H1 (cell line): ENCODE results near the gene WDR11. TPM values are rescaled to one million over a fixed set of nuclear protein-coding genes. Genes with fewer than 3 reads are reported as not detected.

ENCODE experiments used
- TBP ChIP-seq: IDR thresholded peaks from 2 replicates; pipeline ENCODE4 v1.6.1; 2011; ENCODE audit warnings: low read depth, low read length, improper control_type of control experiment
- polyA plus RNA-seq, 7 experiments: library from polyadenylated mRNA; depleted of rRNA in 3 of 7; stranded (reverse) in 5 of 7; unstranded in 2 of 7; fragments of >200 nt in 5 of 7; fragments of 200-250 nt in 2 of 7; gene quantifications; 1 replicate in 5 of 7; 2 replicates in 1 of 7; 4 replicates in 1 of 7; pipeline versions ENCODE4 v1.2.1 to v1.2.3, GENCODE V29; 2011 to 2013; ENCODE audit warnings: missing spikeins in 2 of 7, mixed read lengths in 2 of 7
- total RNA-seq: library from RNA; stranded (reverse); fragmentation: NEBNext Ultra II Directional; extraction: Animal tissue kit (Norgen Biotek cat#: 25700); gene quantifications from 2 replicates; pipeline ENCODE4 v1.2.1, GENCODE V29; 2021
- TF ChIP-seq, protein P1 (sequence below): fragments of 300-600 bp; sonication (generic); IDR thresholded peaks from 2 replicates; pipeline ENCODE4 v1.7.1; 2012; ENCODE audit warnings: low read length, moderate library complexity, mild to moderate bottlenecking, inconsistent platforms; ENCODE audit not compliant: insufficient replicate concordance

The WDR11 gene
- total and polyA plus RNA-seq, 2 of the 8 experiments (the other 6 are each of a cell fraction or from before 2014, with no cell fraction given): 39.7 to 41.9 TPM

DNA sequence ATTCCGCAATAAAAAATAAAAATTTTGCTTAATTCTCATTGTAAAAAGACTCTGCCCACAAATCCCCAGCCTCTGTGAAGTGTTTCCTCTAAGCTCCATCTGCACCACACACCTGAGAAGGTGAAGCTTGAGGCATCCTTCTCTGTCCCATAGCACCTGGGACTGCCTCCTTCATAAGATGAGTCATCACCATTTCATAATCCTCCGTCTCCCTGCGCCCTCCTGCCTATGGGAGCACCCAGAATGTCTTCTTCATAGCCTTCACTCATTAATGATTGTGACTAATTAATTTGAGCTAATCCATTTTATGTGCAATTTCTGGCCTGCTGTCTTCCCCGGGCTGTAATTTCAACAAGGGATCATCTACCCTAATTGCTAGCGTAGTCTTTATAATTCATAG is 90.3 kb downstream of the WDR11 start (continued):
- TF ChIP-seq, protein P1, sequence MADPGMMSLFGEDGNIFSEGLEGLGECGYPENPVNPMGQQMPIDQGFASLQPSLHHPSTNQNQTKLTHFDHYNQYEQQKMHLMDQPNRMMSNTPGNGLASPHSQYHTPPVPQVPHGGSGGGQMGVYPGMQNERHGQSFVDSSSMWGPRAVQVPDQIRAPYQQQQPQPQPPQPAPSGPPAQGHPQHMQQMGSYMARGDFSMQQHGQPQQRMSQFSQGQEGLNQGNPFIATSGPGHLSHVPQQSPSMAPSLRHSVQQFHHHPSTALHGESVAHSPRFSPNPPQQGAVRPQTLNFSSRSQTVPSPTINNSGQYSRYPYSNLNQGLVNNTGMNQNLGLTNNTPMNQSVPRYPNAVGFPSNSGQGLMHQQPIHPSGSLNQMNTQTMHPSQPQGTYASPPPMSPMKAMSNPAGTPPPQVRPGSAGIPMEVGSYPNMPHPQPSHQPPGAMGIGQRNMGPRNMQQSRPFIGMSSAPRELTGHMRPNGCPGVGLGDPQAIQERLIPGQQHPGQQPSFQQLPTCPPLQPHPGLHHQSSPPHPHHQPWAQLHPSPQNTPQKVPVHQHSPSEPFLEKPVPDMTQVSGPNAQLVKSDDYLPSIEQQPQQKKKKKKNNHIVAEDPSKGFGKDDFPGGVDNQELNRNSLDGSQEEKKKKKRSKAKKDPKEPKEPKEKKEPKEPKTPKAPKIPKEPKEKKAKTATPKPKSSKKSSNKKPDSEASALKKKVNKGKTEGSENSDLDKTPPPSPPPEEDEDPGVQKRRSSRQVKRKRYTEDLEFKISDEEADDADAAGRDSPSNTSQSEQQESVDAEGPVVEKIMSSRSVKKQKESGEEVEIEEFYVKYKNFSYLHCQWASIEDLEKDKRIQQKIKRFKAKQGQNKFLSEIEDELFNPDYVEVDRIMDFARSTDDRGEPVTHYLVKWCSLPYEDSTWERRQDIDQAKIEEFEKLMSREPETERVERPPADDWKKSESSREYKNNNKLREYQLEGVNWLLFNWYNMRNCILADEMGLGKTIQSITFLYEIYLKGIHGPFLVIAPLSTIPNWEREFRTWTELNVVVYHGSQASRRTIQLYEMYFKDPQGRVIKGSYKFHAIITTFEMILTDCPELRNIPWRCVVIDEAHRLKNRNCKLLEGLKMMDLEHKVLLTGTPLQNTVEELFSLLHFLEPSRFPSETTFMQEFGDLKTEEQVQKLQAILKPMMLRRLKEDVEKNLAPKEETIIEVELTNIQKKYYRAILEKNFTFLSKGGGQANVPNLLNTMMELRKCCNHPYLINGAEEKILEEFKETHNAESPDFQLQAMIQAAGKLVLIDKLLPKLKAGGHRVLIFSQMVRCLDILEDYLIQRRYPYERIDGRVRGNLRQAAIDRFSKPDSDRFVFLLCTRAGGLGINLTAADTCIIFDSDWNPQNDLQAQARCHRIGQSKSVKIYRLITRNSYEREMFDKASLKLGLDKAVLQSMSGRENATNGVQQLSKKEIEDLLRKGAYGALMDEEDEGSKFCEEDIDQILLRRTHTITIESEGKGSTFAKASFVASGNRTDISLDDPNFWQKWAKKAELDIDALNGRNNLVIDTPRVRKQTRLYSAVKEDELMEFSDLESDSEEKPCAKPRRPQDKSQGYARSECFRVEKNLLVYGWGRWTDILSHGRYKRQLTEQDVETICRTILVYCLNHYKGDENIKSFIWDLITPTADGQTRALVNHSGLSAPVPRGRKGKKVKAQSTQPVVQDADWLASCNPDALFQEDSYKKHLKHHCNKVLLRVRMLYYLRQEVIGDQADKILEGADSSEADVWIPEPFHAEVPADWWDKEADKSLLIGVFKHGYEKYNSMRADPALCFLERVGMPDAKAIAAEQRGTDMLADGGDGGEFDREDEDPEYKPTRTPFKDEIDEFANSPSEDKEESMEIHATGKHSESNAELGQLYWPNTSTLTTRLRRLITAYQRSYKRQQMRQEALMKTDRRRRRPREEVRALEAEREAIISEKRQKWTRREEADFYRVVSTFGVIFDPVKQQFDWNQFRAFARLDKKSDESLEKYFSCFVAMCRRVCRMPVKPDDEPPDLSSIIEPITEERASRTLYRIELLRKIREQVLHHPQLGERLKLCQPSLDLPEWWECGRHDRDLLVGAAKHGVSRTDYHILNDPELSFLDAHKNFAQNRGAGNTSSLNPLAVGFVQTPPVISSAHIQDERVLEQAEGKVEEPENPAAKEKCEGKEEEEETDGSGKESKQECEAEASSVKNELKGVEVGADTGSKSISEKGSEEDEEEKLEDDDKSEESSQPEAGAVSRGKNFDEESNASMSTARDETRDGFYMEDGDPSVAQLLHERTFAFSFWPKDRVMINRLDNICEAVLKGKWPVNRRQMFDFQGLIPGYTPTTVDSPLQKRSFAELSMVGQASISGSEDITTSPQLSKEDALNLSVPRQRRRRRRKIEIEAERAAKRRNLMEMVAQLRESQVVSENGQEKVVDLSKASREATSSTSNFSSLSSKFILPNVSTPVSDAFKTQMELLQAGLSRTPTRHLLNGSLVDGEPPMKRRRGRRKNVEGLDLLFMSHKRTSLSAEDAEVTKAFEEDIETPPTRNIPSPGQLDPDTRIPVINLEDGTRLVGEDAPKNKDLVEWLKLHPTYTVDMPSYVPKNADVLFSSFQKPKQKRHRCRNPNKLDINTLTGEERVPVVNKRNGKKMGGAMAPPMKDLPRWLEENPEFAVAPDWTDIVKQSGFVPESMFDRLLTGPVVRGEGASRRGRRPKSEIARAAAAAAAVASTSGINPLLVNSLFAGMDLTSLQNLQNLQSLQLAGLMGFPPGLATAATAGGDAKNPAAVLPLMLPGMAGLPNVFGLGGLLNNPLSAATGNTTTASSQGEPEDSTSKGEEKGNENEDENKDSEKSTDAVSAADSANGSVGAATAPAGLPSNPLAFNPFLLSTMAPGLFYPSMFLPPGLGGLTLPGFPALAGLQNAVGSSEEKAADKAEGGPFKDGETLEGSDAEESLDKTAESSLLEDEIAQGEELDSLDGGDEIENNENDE: no peak
- TF ChIP-seq TBP: no peak
